GM12891 (cell line): ENCODE measurements around the gene KCTD10.

ENCODE experiments used
- POLR2A ChIP-seq: IDR thresholded peaks from 2 replicates; pipeline ENCODE4 v1.6.1; 2011; ENCODE audit warnings: low read depth, low read length, control low read depth
- POLR2AphosphoS5 ChIP-seq: IDR thresholded peaks from 2 replicates; pipeline ENCODE4 v1.6.1; 2011; ENCODE audit warnings: low read depth, low read length, control low read depth
- TAF1 ChIP-seq: IDR thresholded peaks from 2 replicates; pipeline ENCODE4 v1.6.1; 2011; ENCODE audit warnings: low read depth, low read length, control low read depth

DNA sequence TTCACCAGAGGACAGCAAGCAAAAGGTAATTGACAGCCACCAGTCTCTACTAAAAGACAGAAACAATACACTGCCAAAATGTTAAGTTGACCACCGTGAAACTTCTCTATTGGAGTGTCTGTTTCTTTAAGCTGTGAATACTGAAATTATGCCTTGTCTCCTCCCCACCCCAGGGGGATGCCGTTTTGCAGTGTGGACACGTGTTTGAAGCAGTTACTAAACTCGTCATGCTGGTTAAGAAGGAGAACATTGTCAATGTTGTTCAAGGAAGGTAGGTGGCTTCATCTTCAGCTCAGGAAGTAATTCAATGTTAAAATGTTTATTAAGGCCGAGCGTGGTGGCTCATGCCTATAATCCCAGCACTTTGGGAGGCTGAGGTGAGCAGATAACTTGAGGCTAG is 32.8 kb downstream of the KCTD10 start:
- no peak for TF ChIP-seq TAF1
- TF ChIP-seq POLR2A = no peak
- no peak for TF ChIP-seq POLR2AphosphoS5
